HCEC 1CT (cell line): ENCODE results near the gene CTRL.
"Not testable (repeated sequence)": the region's sequence is repeated elsewhere in the genome, so short reads cannot be mapped to it uniquely, and the experiment has no call there.

Experiments
- DNase-seq: peaks from one replicate; pipeline ENCODE4 v3.0.0-alpha.2; 2017

The CTRL gene

GRCh38 chr16:67940446-67941089 is 8.9 kb upstream of the CTRL start:
- no peak for DNase-seq

DNA sequence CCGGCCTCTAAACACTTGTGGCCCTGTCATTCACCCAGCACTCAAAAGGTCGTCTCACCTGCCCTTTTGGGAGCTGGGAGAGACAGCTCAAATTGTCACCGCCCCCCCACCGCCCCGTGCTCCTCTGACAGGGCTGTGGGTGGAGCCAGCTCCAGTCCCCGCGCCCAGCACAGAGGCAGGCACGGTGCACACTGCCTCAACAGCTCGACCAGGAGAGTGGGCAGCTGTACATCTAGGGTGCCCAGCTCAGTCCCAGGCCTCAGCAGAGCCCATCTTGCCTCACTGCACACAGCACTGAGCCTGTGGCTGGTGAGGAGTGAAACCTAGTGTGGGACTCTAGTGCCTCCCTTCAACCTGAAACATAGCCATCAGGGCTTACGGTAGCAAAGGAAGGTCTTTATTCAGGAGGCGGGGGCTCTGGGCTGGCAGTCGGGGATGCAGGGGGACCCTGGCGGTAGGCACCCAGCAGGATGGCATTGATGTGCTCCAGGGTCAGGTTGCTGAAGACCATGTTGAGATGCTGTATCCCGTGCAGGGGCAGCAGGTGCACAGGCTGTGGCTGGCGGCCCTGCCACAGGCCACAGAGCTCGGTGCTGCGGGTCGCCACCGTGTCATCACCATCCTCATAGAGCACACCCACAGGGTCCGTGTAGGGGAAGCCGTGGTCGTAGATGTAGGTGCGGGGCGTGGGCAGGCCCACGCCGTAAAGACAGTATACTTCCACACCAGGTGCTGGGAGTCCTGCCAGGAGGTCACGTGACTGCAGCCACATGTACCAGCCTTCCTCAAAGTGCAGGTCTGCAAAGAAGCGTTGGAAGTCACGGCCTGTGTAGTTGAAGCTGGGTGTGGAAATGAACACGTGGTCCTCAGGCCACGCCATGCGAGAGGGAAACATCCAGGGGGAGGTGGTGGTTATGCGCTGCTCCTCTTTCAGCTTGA is 8.1 kb upstream of the CTRL start:
- DNase-seq, result no peak

- not testable (repeated sequence) for DNase-seq
Measured at GRCh38 chr16:67937713-67938112, 6.1 kb upstream of the CTRL start.

DNA sequence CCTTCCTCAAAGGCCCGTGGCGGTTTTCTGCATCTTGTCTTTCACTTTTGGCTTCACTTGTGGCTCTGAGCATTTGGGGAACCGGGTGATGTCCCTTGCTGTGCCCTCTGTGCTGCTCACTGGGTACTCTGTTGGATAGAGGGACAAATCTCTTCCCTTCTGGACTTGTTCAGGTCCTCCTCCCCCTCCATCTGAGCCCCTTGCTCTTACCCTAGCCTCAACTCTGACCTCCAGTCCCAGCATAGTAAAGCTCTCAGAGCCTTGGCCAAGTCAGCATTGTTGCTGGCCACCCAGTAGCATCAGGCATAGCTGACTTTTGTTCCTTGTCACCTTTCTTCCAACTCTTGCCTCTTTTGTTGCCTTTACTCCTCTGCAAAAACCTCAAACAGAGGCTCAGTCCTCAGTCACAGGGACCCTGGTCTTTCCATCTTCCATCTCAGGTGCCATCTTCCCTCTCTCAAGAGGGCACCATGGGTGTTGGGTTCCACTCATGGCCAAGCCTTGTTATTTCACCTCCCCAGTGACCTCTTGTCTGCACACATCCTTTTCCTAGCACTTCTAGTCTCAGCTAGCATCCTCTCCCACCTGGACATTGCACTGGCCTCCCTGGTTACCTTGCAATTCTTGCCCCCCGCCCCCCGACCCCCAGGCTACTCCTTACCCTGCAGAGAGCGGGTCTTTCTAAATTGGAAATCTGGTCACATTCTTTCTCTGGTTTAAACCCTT is 5.4 kb upstream of the CTRL start:
- DNase-seq, result no peak

DNA sequence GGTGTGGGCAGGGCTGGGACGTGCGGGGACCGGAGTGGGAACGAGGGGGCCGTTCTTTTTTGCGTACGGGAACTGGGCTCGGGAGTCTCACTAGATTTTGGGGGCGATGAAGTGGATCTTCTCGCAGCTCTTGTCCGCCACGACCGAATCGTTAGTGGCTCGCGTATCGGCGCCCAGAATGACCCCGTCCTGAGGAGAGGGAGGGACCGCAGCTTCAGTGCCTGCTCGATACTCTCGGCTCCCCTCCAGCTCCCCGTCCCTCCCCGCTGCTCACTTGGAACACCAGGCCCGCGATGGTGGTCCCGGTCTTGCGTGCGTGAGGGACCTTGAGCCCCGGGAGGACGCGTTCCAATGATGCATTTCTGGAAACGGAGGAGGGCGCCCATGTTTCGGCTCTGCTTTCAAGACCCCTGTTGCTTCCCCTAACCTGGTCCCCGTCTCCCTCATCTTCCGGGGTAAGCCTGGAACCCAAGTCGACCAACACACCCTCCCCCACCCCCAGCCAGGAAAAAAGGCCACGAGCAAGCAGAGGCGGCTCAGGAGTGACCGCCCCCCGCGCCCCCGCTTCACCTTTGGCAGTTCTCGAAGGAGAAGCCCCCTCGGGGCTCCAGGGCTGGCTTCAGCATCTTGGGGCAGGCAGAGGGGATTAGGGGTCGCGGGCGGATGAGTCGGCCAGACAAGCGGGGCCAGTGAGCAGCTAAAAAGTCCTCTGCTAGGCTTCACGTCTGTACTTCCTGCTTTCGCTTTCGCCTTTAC is 4.6 kb upstream of the CTRL start, which contains the start of gene PSMB10:
Gene PSMB10, minus strand, starts transcription at position 727 of the 756 bp plus-strand sequence. Its CDS starts 101 bp downstream, at position 626.
- DNase-seq, result peak; percentile 60

DNA sequence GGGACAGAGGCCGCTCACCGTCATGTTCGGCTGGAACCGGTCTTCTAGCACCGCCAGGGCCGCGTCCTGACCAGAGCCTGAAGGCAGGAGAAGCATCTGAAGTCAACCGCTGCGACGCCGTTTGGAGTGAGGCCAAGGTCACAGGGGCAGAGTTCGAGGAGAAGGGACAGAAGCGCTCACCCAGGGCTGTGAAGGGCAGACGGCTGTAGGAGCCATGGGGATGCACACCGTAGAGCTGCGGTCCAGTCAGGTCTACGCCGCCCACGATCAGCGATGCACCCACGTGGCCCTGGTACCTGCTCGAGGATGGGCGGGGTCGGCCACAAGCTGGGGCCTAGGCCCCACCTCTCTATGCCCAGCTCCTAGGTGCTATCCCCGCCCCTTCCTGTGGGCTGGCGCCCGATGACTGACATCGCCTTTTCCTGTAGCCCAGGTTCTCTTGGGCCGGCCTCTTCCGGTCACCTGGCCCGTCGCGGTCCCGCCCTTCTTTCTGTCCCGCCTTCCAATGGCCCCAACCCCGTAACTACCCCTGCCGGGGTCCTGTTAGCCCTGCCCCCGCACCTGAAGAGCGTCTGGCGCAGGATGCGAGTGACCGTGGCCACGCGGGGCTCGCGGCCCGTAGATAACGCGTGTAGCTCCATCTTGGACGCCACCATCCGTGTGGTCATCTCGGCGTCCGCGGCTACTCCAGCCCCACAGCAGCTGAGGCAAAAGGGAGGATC is 3.9 kb upstream of the CTRL start:
- DNase-seq, result peak; percentile 86

DNA sequence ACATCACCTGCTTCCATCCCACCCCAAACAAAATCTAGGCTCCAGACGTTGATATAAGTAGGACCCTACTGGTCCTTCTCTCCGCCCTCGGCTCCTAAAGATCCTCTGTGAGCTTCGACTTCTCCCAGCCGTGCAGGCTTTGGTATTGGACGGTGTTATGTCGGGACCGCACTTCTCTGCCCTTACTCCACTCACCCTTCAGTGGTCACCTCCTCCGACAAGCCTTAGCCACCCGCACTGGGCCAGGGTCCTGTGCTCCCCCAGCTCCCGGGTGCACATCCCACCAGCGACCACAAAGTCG is 3.4 kb upstream of the CTRL start:
- DNase-seq, result no peak

GRCh38 chr16:67934306-67935100 is 2.8 kb upstream of the CTRL start:
- DNase-seq, result no peak

GRCh38 chr16:67933805-67934204 is 2.1 kb upstream of the CTRL start:
- DNase-seq, result no peak

DNA sequence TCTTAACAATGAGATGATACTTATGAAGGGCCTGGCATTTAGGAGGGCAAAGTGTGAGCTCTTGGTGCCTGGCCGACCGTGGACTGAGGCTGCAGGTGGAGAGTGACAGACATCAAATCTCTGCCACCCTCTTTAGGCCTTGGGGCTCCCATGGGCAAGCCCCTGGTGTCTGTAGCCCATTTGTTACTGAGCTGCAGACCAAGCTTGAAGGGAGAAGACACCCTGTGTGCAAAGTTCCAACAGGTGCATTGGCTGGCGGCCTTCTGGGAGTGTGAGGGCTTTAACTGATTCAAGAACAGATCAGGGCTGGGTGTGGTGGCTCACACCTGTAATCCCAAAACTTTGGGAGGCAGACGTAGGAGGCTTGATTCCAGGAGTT is 789 bp upstream of the CTRL start:
- no peak for DNase-seq

- no peak for DNase-seq
Measured at GRCh38 chr16:67930678-67931211, 917 bp downstream of the CTRL start.

DNA sequence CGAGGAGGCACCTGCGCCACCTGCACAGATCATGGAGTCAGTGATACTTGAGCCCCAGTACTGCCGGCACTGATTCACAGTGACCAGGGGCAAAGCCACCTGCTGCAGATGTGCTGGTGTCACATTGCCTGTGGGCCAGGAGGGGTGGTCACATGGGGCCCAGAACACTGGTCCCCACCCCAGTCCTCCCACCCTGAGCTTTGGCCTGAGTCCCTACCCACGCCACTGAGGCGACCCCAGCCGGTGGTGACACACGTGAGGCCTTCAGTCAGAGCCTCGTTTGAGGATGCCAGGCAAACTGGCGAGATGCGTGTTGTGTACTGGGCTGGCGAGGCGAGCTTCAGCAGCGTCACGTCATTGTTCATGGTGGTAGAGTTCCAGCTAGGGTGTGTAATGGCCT is 1.5 kb downstream of the CTRL start:
- no peak for DNase-seq

DNA sequence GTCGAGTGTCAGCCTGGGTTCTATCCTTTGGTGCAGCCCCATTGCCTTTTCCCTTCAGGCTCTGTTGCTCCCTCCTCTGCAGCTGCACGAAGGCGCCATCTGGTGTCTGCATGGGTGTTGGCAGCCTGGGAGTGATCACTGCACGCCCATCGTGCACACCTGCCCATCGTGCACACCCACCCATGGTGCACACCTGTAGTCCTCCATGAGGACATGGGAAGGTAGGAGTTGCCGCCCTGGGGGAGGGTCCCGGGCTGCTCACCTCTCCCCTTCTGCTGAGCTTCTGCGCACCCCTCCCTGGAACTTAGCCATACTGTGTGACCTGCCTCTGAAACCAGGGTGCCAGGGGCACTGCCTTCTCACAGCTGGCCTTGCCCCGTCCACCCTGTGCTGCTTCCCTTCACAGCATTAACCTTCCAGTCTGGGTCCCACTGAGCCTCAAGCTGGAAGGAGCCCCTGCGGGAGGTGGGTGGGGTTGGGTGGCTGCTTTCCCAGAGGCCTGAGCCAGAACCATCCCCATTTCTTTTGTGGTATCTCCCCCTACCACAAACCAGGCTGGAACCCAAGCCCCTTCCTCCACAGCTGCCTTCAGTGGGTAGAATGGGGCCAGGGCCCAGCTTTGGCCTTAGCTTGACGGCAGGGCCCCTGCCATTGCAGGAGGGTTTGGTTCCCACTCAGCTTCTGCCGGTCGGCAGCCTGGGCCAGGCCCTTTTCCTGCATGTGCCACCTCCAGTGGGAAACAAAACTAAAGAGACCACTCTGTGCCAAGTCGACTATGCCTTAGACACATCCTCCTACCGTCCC is 2.9 kb downstream of the CTRL start:
- DNase-seq, result peak; percentile 50

- DNase-seq, result no peak
Measured at GRCh38 chr16:67928147-67928546, 3.5 kb downstream of the CTRL start.

- DNase-seq, result no peak
Measured at GRCh38 chr16:67927131-67927941, 4.3 kb downstream of the CTRL start.

GRCh38 chr16:67926181-67926750 is 5.4 kb downstream of the CTRL start:
- no peak for DNase-seq

DNA sequence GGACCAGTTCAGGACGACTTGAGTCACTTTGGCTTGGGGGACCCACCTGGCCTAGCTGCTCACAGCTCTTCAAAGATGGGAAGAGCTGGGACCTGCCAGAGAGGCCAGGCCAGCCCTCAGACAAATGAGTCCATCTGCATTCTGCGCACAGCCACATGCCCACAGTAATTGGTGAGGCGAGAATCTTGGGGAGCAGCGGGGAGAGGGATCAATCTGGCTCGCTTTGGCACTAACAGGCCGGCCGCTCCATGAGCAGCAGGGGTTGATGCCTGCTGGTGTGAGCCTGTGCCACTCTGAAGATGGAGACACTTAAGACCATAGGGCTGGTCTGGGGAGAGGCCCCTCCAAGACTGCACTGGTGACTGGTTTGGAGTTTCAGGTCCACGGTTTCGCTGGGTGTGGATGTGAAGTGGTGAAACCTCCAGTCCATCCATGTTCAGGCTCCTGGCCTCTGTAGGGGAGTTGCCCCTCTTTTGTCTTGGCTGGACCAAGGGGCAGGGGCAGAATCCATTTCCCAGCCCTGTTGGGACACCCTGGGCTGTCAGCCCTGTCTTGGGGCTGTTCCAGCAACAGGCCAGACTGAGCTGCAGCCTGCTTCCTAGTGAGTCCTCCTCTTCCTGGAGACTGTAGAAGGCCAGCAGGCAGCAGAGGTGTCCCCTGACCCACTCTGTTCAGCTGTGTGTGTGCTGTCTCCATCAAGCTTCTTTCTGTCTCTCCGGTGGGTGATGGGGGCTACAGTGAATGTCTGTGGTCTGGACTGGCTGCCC is 7.3 kb downstream of the CTRL start:
- DNase-seq, result no peak
